HepG2 (cell line): ENCODE data around the gene ELN. TPM values are rescaled to one million over a fixed set of nuclear protein-coding genes. Genes with fewer than 3 reads are reported as not detected.

ENCODE experiments used
- ATAC-seq: fragments of 200-7000 bp; cut with Tn5 transposase; 3 replicates; pipeline ENCODE4 v1.9.1; 2020; ENCODE audit warnings: mild to moderate bottlenecking, moderate library complexity
- BruUV-seq: library from RNA; stranded (reverse); fragments of 400-500 nt; replicated peaks from 2 replicates; lab custom pipeline; 2021; lab: Mats Ljungman, UMichigan
- CTCF ChIA-PET: fragments of 300-600 bp; formaldehyde crosslinking; extraction: SDS; loops from one replicate; lab custom pipeline; 2021; ENCODE audit warnings: low total read pairs, inconsistent platforms, low intra/inter-chr PET ratio; lab: Yijun Ruan, JAX
- POLR2A ChIA-PET: fragments of 350-600 bp; sonication (Branson Sonifier 250); formaldehyde crosslinking; loops from one replicate; lab custom pipeline; 2020; ENCODE audit warnings: antibody characterized with exemption, inconsistent platforms; lab: Yijun Ruan, JAX
- DNase-seq: peaks from one replicate; pipeline ENCODE4 v3.0.0-alpha.2; 2015; ENCODE audit warnings: low spot score
- FAIRE-seq: peaks from 3 replicates; lab custom pipeline; 2011; peaks lifted over from hg19 to GRCh38; lab: Jason Lieb, UNC
- H2AFZ ChIP-seq: one replicate; pipeline ENCODE4 v1.6.1; 2011; ENCODE audit warnings: low read length, inconsistent platforms
- H3K27ac ChIP-seq: fragments of 300-600 bp; 3 replicates; pipeline ENCODE4 v1.8.0; 2011; ENCODE audit warnings: mixed run types, mild to moderate bottlenecking, mixed read lengths, low read length, inconsistent platforms; ENCODE audit not compliant: insufficient read depth; ENCODE audit errors: extremely low read length
- H3K27me3 ChIP-seq, 2 experiments: fragments of 200-600 bp in 1 of 2; 2 replicates in 1 of 2; 3 replicates in 1 of 2; pipeline versions ENCODE4 v1.6.0 to v1.8.0; 2011; ENCODE audit warnings: low read length in 2 of 2, mild to moderate bottlenecking in 2 of 2, moderate library complexity in 2 of 2, inconsistent platforms in 1 of 2; ENCODE audit not compliant: insufficient read depth in 2 of 2, control insufficient read depth in 1 of 2
- H3K36me3 ChIP-seq, 2 experiments: fragments of 200-600 bp in 1 of 2; replicated peaks in 1 of 2; 2 replicates in 1 of 2; 3 replicates in 1 of 2; pipeline versions ENCODE4 v1.5.1 to v1.8.0; 2011; ENCODE audit warnings: low read length in 2 of 2, inconsistent platforms in 1 of 2; ENCODE audit not compliant: insufficient read depth in 2 of 2, control insufficient read depth in 1 of 2
- H3K4me1 ChIP-seq: 2 replicates; pipeline ENCODE4 v1.5.1; 2012; ENCODE audit warnings: low read length, inconsistent platforms; ENCODE audit not compliant: insufficient read depth
- H3K4me2 ChIP-seq: 2 replicates; pipeline ENCODE4 v1.6.0; 2011; ENCODE audit warnings: low read depth, low read length, inconsistent platforms
- H3K4me3 ChIP-seq, 3 experiments: fragments of 200-600 bp in 1 of 3; sonication (generic), shearing (Covaris generic) in 1 of 3; replicated peaks in 1 of 3; 2 replicates each; pipeline ENCODE4 v1.5.1; 2011 to 2016; ENCODE audit warnings: low read length in 3 of 3, inconsistent platforms in 2 of 3, low read depth in 2 of 3, mild to moderate bottlenecking in 2 of 3, control low read depth in 1 of 3, mixed read lengths in 1 of 3; ENCODE audit not compliant: insufficient read depth in 1 of 3
- H3K79me2 ChIP-seq: one replicate; pipeline ENCODE4 v1.6.1; 2011; ENCODE audit warnings: low read length, inconsistent platforms; ENCODE audit not compliant: insufficient read depth
- H3K9ac ChIP-seq: 2 replicates; pipeline ENCODE4 v1.6.0; 2011; ENCODE audit warnings: mild to moderate bottlenecking, low read depth, low read length, inconsistent platforms; ENCODE audit not compliant: insufficient read depth
- H3K9me3 ChIP-seq: 2 replicates; pipeline ENCODE4 v1.5.1; 2012; ENCODE audit warnings: mild to moderate bottlenecking, low read length
- H4K20me1 ChIP-seq: 2 replicates; pipeline ENCODE4 v1.6.0; 2011; ENCODE audit warnings: inconsistent platforms, mild to moderate bottlenecking, low read length, moderate library complexity; ENCODE audit not compliant: insufficient read depth
- HNF4A ChIP-seq: sonication (generic); formaldehyde crosslinking; IDR thresholded peaks from 2 replicates; pipeline ENCODE4 v1.4.0; 2020; ENCODE audit warnings: missing genetic modification reagents
- HNRNPUL1 ChIP-seq: fragments of 200-400 bp; formaldehyde crosslinking; IDR thresholded peaks from 2 replicates; pipeline ENCODE4 v1.6.1; 2017; ENCODE audit warnings: low read depth, mild to moderate bottlenecking, low read length, moderate library complexity
- SAP130 ChIP-seq: IDR thresholded peaks from 2 replicates; pipeline ENCODE4 v1.6.1; 2016; ENCODE audit warnings: low read depth
- SMAD9 ChIP-seq: sonication (generic); formaldehyde crosslinking; IDR thresholded peaks from 2 replicates; pipeline ENCODE4 v1.5.1; 2020; ENCODE audit warnings: mild to moderate bottlenecking, missing genetic modification reagents
- SNRNP70 ChIP-seq: fragments of 200-400 bp; formaldehyde crosslinking; IDR thresholded peaks from 2 replicates; pipeline ENCODE4 v1.6.1; 2017; ENCODE audit warnings: mild to moderate bottlenecking, low read depth, low read length, moderate library complexity
- ZNF768 ChIP-seq: sonication (generic); formaldehyde crosslinking; IDR thresholded peaks from 2 replicates; pipeline ENCODE4 v1.4.0; 2020; ENCODE audit warnings: missing genetic modification reagents
- WGBS: methylation state at CpG from one replicate; pipeline ENCODE4 v1.1.6; 2017; ENCODE audit warnings: low lambda C conversion rate; 5-methylcytosine and 5-hydroxymethylcytosine counted together
- in situ Hi-C: cut with HindIII; loops from 2 replicates; pipeline ENCODE4 v1.10.0; 2017; ENCODE audit warnings: low pct_unique_long_range_greater_than_20kb; ENCODE audit not compliant: extremely low pct_ligation_motif_present
- intact Hi-C: fragments of 100-400 bp; cut with micrococcal nuclease; formaldehyde crosslinking; loops from one replicate; pipeline ENCODE4 v1.10.0; 2022; ENCODE audit not compliant: unreplicated experiment
- polyA plus RNA-seq, 8 experiments: library from polyadenylated mRNA; depleted of rRNA in 3 of 8; stranded (reverse) in 7 of 8; unstranded in 1 of 8; fragments of >200 nt; fragmentation: Illumina TruSeq in 4 of 8; extraction: Trizol in 4 of 8; gene quantifications; 2 replicates each; pipeline versions ENCODE4 v1.2.1 to v1.2.3, GENCODE V29; 2011 to 2016; ENCODE audit warnings: low read depth in 4 of 8, missing spikeins in 1 of 8, mixed read lengths in 1 of 8; ENCODE audit not compliant: insufficient read depth in 1 of 8
- total RNA-seq, 5 experiments: library from RNA; depleted of rRNA; stranded (reverse); fragments of >200 nt; fragmentation: Illumina TruSeq; extraction: Trizol; gene quantifications; 2 replicates each; pipeline ENCODE4 v1.2.3, GENCODE V29; 2016; ENCODE audit warnings: low read depth in 1 of 5
- TF ChIP-seq, protein P1 (sequence below): sonication (generic); formaldehyde crosslinking; IDR thresholded peaks from 2 replicates; pipeline ENCODE4 v1.4.0; 2020; ENCODE audit warnings: missing genetic modification reagents

ELN gene
- total and polyA plus RNA-seq, 2 of the 13 experiments (the other 11 are each of a cell fraction or from before 2014, with no cell fraction given) = 0.15 to 0.37 TPM

DNA sequence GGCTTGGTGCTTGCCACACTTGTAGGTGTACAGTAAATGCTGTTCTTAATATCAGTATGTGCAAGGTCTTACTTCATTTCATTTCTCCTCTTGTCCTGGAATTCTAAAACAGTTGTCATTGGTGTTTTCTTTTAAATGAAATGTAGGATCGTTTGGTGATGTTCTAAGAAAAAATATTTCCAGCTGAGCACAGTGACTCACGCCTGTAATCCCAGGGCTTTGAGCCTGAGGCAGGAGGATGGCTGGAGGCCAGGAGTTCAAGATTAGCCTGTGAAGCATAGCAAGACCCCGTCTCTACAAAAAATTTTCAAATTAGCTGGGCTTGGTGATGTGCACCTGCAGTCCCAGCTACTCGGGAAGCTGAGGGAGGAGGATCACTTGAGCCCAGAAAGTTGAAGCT, 32.6 kb upstream of the ELN start:
- H3K4me3 ChIP-seq = no peak overlapping the region
- no peak overlapping the region for H3K27ac ChIP-seq
- in situ Hi-C loops = no loop called here
- no peaks in the 10 kb centered on the region for H3K79me2 ChIP-seq
- WGBS = 3% methylated on average over 4 of the region's 4 CpGs
- H3K4me2 ChIP-seq = no peak overlapping the region
- CTCF ChIA-PET = no interaction called here
- H3K36me3 ChIP-seq = no peaks in the 10 kb centered on the region
- H2AFZ ChIP-seq = no peak overlapping the region
- H3K9me3 ChIP-seq = peaks cover 14% of the 10 kb centered on the region
- ATAC-seq (no peak), FAIRE-seq (no peak), DNase-seq (no peak)
- H3K4me1 ChIP-seq = no peaks in the 10 kb centered on the region
- no TSS peak for BruUV-seq
- no peak overlapping the region for H3K9ac ChIP-seq
- POLR2A ChIA-PET = no interaction called here
- H4K20me1 ChIP-seq = no peaks in the 10 kb centered on the region
- H3K27me3 ChIP-seq = no peaks in the 10 kb centered on the region; a peak in 1 of 5 replicates
- no peak for TF ChIP-seq SNRNP70
- TF ChIP-seq HNF4A (CRISPR knock-in tag) = no peak
- no peak for TF ChIP-seq HNRNPUL1
- no peak for TF ChIP-seq SAP130 (CRISPR knock-in tag)
- intact Hi-C loops = no loop called here

DNA sequence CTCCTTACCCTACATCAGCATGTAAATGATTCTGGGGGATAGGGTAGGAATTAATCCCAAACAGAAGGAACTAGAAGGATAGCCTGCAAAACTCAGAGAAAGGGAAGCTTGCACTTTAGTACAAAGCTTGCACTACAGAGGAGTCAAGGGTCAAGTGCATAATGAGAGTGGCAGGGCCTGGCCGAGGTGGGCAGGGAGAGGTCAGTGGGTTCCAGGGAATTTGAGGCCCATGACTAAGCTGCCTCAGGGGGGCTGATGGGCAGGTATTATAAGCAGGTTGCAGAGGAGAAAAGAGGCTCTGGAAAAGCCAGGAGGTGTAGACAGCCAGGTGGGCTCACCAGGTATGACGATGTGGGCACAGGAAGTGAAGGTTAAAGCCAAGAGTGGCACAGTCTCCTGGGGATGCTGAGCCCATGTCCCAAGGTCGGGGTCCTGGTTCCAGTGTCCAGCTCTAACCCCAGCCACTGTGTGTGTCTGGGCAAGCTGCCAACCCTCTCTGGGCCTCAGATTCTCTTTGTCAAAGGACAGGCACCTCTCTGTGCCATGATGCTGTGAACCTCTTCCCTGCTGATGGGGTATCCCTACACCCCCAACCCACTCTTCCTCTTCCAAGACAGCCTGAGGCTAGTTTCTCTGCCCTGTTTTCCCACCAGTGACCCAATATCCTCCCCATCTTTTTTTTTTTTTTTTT, 32.0 kb upstream of the ELN start:
- ChIA-PET POLR2A (no interaction called here), CTCF (no interaction called here)
- Histone ChIP-seq H3K9me3 (peaks cover 14% of the 10 kb centered on the region), H3K36me3 (no peaks in the 10 kb centered on the region), H3K4me1 (no peaks in the 10 kb centered on the region), H3K4me2 (no peak overlapping the region), H2AFZ (no peak overlapping the region), H3K4me3 (no peak overlapping the region), H4K20me1 (no peaks in the 10 kb centered on the region), H3K27me3 (peaks cover 0 to 6% of the 10 kb centered on the region in 2 experiments; a peak in 2 of 5 replicates), H3K9ac (no peak overlapping the region), H3K79me2 (no peaks in the 10 kb centered on the region), H3K27ac (no peak overlapping the region)
- 0% methylated on average over 2 of the region's 3 CpGs for WGBS
- in situ Hi-C loops (no loop called here), intact Hi-C loops (no loop called here)
- FAIRE-seq = no peak
- no peak for ATAC-seq
- BruUV-seq = no TSS peak
- TF ChIP-seq ZNF768 (peak; percentile 49; the same call in 1 of the 2 replicates), SMAD9 (no peak)
- TF ChIP-seq, protein P1, sequence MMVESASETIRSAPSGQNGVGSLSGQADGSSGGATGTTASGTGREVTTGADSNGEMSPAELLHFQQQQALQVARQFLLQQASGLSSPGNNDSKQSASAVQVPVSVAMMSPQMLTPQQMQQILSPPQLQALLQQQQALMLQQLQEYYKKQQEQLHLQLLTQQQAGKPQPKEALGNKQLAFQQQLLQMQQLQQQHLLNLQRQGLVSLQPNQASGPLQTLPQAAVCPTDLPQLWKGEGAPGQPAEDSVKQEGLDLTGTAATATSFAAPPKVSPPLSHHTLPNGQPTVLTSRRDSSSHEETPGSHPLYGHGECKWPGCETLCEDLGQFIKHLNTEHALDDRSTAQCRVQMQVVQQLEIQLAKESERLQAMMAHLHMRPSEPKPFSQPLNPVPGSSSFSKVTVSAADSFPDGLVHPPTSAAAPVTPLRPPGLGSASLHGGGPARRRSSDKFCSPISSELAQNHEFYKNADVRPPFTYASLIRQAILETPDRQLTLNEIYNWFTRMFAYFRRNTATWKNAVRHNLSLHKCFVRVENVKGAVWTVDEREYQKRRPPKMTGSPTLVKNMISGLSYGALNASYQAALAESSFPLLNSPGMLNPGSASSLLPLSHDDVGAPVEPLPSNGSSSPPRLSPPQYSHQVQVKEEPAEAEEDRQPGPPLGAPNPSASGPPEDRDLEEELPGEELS (CRISPR knock-in tag) = no peak
- no peak for DNase-seq
